GM18507 (cell line): Measurements from ENCODE around the gene PTPRK.

ENCODE experiments used
- DNase-seq: peaks from one replicate; pipeline ENCODE4 v3.0.0; 2011; ENCODE audit warnings: low read depth; ENCODE audit not compliant: insufficient read length; ENCODE audit errors: extremely low spot score
- FAIRE-seq: peaks from 2 replicates; lab custom pipeline; 2011; peaks lifted over from hg19 to GRCh38; lab: Jason Lieb, UNC

PTPRK gene

DNA sequence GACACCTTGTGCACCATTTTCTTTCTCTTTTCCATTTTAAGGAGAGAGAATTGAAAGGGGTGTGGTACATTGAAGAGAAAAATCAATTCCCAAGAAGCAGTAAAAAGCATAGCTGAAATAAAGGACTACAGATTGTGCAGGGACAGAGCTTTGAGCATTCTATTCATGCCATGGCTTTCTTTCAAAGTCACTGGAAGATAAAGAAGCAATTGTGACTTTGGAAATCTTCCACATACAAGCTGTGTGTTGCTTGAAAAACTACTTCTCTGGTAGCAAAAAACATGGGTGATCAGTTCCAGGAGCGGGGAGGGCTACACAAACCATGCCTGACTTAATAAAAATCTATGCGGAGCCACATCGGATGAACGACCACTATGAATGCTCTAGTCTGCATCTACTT lies 389.4 kb downstream of the PTPRK start:
- DNase-seq: no peak
- no peak for FAIRE-seq

DNA sequence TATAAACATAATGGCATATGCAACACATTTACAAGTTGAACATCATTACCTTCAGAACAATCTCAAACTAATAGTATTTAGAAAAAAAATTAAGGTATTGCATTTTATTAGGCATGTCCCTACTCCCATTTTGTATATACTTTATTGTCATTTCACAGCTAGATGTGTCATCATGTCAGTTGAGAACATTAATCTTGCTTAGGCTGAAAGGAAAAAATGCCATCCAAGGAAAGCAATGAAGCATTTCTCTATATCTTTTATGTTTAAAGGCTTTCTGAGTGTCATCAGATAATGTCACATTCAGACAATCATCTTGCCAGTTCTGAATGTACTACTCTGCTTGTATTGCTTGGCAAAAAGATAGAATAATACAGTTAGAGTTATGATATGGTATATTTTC lies 390.7 kb downstream of the PTPRK start:
- no peak for DNase-seq
- FAIRE-seq: no peak

DNA sequence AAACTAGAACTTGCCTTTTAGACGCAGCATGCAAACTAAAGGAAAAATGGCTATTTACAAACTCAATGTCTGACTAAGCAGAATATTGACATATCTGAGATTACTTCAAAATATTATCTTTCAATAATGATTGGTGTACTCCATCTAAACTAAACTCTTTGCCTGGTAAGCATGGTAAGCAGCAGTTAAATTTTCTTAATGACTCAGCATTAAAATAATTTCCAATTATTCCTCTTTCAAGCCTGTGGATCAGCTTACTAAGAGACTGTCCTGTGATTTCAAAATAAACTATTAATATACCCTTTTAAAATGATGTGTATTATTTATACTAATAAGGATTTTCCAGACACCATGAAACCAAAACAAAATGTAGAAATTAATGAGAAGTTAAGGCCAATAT lies 392.7 kb downstream of the PTPRK start:
- FAIRE-seq (no peak), DNase-seq (no peak)

DNA sequence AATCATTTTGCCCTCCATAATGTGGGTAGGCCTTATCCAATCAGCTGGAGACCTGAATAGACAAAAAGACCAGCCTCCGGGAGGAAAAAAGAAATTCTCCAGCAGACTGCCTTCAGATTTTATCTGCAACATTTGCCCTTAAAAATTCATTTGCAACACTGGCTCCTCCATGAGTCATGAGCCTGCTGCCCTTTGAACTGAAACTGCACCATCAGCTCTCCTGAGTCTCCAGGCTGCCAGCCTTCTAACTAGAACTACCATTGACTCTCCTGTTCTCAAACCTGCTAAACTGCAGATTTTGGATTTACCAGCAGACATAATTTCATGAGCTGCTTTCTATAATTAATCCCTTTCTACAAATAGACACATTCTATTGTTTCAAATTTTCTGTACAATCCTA lies 395.7 kb downstream of the PTPRK start:
- FAIRE-seq: no peak
- DNase-seq: no peak

DNA sequence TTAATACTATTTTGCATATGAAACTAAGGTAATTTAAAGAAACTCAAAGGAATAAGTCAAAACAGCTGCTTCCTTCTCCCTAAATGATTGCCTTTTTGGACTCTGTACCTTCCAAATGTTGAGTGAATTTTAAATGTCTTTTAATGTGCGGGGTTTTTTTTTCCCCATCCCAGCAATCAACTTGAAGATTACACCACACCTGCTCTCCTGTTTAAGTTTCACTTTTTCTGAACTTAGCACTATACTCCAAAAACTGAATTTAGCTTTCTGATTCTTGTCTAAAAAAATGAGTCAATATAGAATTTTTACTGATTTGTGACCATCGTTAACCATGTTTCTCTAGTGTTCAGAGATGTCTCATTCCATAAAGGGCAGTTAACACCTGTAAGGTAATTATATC lies 398.8 kb downstream of the PTPRK start:
- no peak for FAIRE-seq
- DNase-seq: no peak

DNA sequence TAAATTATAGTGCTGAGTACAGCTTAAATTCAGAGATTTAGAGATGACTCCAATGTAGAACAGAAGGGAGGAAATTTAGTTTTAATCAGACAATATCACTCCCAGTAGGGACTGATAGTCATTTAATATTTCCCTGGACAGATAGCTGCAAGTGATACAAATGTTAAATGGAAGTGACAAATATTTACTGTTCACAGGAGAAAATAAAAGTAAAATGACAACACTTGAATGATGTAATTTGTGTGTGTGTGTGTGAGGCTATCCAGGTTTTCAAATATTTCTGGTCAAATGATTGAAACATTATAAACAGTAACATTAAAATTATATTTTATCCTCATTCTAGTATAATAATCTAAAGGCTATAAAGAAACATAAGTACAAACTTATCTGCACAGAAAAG lies 399.2 kb downstream of the PTPRK start:
- DNase-seq (no peak), FAIRE-seq (no peak)

DNA sequence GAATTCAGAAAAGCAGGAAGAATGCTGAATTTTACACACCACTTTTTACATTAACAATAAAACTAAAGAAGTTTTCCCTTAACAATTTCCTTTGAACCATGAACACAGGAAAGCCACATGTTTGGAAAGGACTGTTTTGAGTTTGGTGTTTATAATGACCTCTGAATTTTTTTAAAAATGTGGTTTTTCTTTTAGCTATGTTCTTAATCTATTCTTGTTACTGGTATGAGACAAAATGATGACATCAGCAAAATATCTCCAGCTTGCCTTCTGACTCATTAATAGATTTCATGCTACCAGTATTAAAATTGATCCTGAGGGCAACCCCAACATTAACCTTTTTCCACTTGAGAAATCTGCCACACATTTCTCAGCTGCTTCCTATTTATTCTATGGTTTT lies 402.0 kb downstream of the PTPRK start:
- FAIRE-seq: peak; percentile 62
- DNase-seq: no peak

DNA sequence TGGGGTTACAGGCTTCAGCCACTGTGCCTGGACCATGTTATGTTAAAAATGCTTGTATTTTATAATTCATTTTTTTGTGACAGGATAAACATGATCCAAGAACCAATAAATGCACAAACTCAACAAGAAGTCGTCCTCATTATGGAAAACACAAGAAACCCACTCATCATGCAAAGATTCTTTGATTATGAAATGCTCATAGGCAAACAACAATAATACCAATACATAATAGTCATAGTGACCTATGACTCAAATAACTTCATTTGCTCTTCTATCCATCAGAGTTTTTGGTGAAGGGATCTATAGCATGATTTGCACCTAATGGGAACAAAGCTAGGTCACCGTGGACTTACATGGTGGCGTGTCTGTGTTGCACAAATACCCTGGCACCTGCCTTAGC lies 402.5 kb downstream of the PTPRK start:
- DNase-seq: no peak

DNA sequence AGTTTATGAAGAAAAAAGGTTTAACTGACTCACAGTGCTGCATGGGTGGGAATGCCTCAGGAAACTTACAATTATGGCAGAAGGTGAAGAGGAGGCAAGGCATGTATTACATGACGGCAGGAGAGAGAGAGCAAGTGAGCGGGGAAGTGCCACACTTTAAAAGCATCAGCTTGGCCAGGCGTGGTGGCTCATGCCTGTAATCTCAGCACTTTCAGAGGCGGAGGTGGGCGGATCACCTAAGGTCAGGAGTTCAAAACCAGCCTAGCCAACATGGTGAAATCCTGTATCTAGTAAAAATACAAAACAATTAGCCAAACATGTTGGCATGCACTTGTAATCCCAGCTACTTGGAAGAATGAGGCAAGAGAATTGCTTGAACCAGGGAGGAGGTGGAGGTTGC lies 406.2 kb downstream of the PTPRK start:
- FAIRE-seq: no peak
- no peak for DNase-seq

More for the DNA sequence above, 402.5 kb downstream of the PTPRK start:
- FAIRE-seq: no peak

DNA sequence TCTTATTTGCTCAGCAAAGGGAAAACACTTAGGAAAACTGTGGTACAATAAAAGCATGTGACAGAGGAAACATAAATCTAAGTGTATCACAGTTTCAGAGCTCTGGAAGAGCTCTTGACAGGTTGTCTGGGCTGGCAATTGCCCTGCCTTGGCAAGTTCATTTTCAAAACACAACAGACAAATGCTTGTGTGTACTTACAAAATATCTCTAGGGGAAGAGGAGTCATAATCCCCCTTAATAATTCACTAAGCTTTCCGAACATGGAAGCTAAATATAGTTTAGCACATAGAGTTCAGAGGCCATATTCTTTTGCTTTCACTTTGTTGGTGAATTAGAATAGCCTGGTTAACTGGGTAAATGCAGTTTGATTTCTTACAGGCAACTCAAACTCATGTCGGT lies 407.9 kb downstream of the PTPRK start:
- FAIRE-seq (peak; percentile 72), DNase-seq (no peak)

DNA sequence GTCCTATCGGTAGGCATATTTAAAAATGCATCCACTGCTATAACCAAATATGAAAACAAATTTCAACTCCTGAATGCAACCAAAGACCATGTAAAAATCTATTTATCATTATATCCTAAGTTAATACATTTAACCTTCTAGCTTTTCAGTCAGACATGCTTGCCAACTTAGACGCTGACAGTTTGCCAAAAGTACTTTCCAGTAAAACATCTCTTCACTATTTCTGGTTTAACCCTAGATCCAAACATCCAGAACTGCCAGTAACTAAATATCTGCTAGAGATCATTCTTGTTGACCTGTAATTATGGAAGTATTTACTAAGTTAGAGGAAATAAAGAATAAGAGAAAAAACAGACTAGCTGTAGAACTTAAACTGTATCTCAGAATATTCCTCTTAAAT lies 409.3 kb downstream of the PTPRK start:
- FAIRE-seq: no peak
- no peak for DNase-seq

DNA sequence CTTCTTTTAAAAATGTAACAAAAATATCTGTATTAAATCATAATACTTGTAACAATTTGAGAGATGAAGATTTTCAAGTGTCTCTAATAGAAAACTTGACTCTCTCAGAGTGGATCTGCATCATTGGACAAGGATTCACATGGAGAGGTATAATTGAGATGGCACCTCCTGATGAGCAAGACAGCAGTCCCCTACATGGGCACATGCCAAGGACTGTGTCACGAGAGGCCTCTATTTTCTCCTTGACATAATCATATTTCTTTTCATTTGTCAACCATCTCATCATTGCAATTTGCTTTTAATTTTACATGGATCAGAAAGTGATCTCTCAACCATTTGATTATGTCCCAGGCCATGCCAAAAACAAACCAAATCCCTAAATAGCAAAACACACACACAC lies 412.7 kb downstream of the PTPRK start:
- DNase-seq: no peak
- no peak for FAIRE-seq

DNA sequence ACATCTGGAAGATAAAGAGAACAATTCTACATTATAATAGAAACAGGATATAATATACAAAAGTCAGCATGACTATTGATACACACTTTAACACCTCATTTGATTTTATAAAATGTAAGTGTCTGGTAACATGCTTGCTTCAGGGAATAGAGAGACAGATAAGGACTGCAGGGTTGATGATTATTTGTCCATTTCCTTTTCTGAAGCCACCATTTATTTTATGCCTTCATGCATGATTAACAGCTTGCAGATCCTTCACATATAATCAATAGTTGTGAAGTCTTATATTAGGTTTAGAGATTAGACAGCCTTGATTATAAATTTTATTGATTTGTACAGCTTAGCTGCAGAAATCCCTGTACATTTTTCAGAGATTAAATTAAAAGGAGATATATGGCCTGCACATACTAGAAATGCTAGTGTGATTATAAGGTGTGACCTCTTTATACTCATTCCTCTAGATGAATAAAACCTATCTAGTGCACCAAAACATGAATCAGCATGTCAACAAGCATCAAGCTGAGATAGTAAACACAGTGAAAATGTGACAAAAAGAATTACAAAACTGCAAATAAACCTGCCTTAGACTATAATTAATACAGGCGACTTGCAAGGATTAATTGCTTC lies 420.7 kb downstream of the PTPRK start:
- no peak for FAIRE-seq
- DNase-seq: no peak

DNA sequence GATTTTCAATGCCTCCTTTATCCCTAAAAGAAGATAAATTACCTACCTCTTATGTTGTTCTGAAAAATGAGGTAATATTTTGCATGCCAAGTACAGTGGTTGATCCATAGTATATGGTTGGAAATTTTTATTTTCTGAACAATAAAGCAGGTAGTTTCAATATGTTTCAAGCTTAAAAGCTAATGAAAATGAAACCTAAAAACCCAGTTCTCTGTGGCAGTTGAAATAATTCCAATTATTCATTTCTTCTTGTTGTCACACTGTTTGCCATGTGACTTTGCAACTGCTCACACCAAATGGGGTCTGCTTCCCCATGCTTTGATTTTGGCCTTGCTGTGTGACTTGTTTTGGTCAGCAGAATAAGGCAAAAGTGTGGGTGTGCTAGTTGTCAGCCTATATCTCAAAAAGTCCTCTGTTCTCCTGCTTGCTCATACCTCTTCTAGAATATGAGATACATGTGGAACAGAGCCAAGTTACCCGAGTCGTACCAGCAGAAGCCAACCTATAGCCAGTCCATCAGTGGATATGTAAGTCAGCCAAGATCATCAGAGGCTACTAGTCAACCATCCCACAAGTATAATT lies 422.3 kb downstream of the PTPRK start:
- peak; percentile 18 for FAIRE-seq

DNA sequence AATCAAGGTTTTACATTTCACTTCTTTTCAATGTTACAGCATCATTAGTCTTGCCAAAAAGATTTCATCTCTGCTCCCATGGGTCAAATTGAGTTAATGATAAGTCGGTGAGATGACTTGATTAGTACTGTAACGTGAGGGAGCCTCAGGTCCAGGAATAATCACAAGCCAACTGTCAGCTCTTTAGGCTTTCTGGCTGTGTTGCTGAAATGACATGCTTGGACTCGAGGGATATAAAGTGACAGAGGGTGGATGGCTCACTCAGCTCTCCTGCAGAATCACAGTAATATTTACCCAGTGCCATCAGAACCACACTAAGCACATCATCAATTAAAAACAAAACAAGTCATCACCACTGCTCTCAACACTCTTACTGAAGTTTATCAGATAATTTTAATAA lies 423.4 kb downstream of the PTPRK start:
- FAIRE-seq: no peak
- no peak for DNase-seq

More for the DNA sequence above, 422.3 kb downstream of the PTPRK start:
- no peak for DNase-seq

DNA sequence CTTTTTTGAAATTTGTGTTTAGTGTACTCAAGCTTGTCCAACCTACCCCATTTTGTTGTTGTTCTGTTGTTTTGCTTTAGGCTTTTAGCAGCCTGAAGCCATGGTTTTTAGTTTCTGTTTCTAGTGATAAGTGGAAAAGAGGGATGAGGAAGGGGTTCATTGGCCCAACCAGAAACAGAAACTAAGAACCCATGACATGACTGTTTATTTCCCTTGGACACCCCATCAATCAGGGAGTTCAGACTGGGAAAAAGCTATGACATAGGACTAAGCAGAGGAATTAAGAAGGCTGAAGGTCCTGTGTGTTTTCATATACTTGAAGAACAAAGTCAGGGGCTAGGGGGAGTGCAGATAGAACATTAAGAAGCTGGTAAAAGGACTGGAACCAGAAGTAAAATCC lies 425.0 kb downstream of the PTPRK start:
- DNase-seq (no peak), FAIRE-seq (peak; percentile 58)

DNA sequence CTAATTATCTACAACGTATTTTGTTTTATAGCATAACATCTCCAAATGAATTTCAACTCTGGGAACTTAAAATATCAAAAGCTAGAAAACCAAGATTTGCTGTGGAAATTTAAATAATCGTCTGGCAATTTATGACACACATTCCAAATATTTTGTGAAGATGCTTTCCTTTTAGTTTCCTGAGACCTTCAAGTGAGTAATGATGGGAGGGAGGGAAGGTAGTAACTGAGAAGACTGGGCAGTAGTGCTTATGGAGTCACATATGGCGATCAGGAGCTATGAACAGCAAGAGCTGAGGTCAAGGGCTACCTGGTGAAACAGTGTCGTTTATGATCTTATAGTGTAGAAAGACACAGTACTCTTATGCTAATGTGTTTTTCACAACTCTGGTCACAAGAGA lies 441.4 kb downstream of the PTPRK start:
- FAIRE-seq (no peak), DNase-seq (no peak)

DNA sequence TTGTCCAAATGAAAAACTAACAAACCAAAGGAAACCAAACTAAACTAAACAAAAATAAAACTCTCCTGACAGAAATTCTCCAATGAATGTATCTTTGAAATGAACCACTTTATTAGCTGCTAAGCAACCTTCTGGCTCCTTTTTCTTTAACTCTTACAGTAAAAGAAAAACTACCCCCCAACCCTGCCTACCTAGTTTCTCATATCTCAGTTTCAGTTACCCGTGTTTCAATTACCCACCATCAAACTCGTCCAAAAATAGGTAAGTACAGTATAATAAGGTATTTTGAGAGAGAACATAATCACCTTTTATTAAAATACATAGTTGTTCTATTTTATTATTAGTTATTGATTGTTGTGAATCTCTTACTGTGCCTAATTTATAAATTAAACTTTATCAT lies 442.1 kb downstream of the PTPRK start:
- DNase-seq (no peak), FAIRE-seq (peak; percentile 9)

DNA sequence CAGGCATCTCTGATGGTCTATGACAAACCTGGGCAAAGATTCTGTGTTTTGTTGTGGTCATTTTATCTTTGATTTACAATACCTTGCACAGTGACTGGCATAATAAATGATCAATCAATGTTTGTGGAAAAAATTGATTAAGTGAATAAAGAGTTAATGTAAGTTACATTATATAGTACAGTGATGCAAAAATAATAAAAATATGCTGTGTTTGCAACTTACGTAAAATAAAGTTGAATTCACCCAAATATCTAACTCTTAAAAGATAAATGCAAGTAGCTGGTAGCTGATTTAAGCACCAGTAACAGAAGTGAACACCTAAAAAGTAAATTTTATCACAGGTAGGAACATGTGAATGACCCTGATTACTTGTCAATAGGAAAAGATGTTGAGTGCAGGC lies 443.6 kb downstream of the PTPRK start:
- FAIRE-seq (no peak), DNase-seq (no peak)

DNA sequence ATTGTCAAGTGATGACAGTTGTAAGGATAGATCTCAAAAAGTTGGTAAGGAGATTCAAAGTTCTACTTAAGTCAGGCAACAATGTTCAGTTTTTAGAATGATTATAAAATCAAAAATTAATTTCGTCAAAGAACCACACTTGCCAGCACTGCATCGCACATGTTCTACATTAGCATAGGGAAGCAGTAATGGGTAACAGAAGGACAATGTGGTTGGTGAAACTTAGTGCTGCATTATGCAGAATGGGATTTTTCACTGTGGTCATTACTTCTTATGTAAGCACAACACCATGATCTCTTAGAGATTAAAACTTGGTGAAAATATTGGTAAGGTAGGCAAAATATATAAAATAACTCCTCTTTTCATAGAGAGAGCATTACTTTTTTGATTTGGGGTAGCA lies 445.8 kb downstream of the PTPRK start:
- FAIRE-seq: no peak
- DNase-seq: no peak

DNA sequence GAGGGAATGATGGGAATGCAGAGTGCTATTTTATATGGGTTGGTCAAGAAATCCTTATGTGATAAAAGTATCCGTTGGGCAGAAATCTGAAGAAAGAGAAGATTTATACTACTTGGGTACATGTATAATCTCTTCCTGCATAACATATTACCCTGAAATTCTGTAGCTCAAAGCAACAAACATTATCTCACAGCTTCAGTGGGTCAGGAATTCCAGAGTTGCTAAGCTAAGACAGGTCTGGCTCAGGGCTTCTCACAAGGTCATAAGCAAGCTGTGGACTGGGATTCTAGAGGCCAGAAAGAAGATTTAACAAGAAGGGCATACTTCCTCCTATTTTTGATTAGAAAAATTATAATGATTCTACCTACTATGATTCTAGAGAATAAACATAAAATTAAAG lies 447.0 kb downstream of the PTPRK start:
- FAIRE-seq: no peak

DNA sequence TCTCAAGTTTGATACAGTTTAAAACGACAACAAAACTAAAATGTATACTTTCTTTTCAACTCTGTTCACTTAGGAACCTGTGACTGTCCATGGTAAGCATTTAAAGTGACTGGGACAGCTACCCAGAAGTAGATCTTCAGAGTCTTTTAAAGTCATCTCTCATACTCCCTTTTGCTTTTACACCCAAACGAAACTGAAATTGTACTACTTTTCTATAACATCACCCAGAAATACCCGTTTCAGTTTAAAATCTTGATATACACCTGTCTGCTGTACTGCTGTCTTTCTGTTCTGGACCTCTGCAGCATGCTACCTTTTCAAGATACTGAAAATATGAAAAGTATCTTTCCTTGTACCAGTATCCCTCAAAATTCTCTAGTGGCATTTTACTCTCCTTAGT lies 449.2 kb downstream of the PTPRK start:
- DNase-seq (no peak), FAIRE-seq (peak; percentile 12)

More for the DNA sequence above, 447.0 kb downstream of the PTPRK start:
- DNase-seq: no peak
